Measurements from ENCODE around the gene ARG1.

GRCh38 chr6:131631625-131632289 is 58.7 kb downstream of the ARG1 start:
- no peak for TF ChIP-seq REST (IDR thresholded peaks at IDR 0.05; ENCODE audit: borderline replicate concordance)
- no peak for TF ChIP-seq CTCF (IDR thresholded peaks at IDR 0.05; ENCODE audit: poor library complexity, severe bottlenecking)
- no peak for TF ChIP-seq SMC3 (conservative IDR thresholded peaks at IDR 0.05; ENCODE audit: poor library complexity)
